GM10248 (cell line): ENCODE measurements around the gene MTMR1.

ENCODE experiments used
- CTCF ChIA-PET: fragments of 300-600 bp; sonication (Branson Sonifier 250); formaldehyde crosslinking; extraction: SDS; loops from one replicate; lab custom pipeline; 2021; ENCODE audit warnings: antibody characterized with exemption; lab: Yijun Ruan, JAX
- POLR2A ChIA-PET: fragments of 350-650 bp; sonication (Branson Sonifier 250); formaldehyde crosslinking; extraction: SDS; loops from one replicate; lab custom pipeline; 2020; ENCODE audit warnings: antibody characterized with exemption; lab: Yijun Ruan, JAX
- DNase-seq: peaks from one replicate; pipeline ENCODE4 v3.0.0; 2012; ENCODE audit errors: extremely low spot score
- CTCF ChIP-seq: IDR thresholded peaks from 2 replicates; pipeline ENCODE4 v1.5.1; 2012; ENCODE audit warnings: mild to moderate bottlenecking, low read depth; ENCODE audit errors: extremely low read depth, missing control alignments, control extremely low read depth

Gene MTMR1

GRCh38 chrX:150753357-150753756, 60.2 kb downstream of the MTMR1 start:
- no peak for DNase-seq
- POLR2A ChIA-PET, result no interaction called here
- no peak for TF ChIP-seq CTCF
- CTCF ChIA-PET, result no interaction called here

- TF ChIP-seq CTCF, result no peak
- POLR2A ChIA-PET, result no interaction called here
Observed at GRCh38 chrX:150753968-150754367, 60.8 kb downstream of the MTMR1 start.

GRCh38 chrX:150757371-150757770, 64.2 kb downstream of the MTMR1 start:
- DNase-seq, result no peak
- CTCF ChIA-PET, result interaction anchor here (1.4 kb wide), 1 partner anchor 15 kb away, joined by 4 read pairs; no protein-coding TSS in a partner anchor
- POLR2A ChIA-PET, result no interaction called here
- no peak for TF ChIP-seq CTCF

More at GRCh38 chrX:150753968-150754367, 60.8 kb downstream of the MTMR1 start:
- CTCF ChIA-PET, result interaction anchor here (1.0 to 1.4 kb wide), 2 partner anchors 17 to 18 kb away, joined by 3 to 4 read pairs; no protein-coding TSS in a partner anchor
- DNase-seq, result no peak

GRCh38 chrX:150759568-150760416, 66.6 kb downstream of the MTMR1 start:
- CTCF ChIA-PET, result no interaction called here
- POLR2A ChIA-PET, result no interaction called here

GRCh38 chrX:150761176-150761818, 68.1 kb downstream of the MTMR1 start:
- ChIA-PET POLR2A (no interaction called here), CTCF (interaction anchor here (1.3 to 2.4 kb wide), 2 partner anchors 11 to 320 kb away, joined by 3 to 14 read pairs; no protein-coding TSS in a partner anchor)
- DNase-seq, result no peak
- no peak for TF ChIP-seq CTCF

More at GRCh38 chrX:150759568-150760416, 66.6 kb downstream of the MTMR1 start:
- no peak for DNase-seq
- no peak for TF ChIP-seq CTCF

- no peak for TF ChIP-seq CTCF
- DNase-seq, result no peak
- CTCF ChIA-PET, result interaction anchor here (1.3 to 2.4 kb wide), 2 partner anchors 10 to 320 kb away, joined by 3 to 14 read pairs; no protein-coding TSS in a partner anchor
- POLR2A ChIA-PET, result no interaction called here
Observed at GRCh38 chrX:150761819-150762216, 68.6 kb downstream of the MTMR1 start.
